ENCODE data around the gene DAB2IP. TPM values are rescaled to one million over a fixed set of nuclear protein-coding genes. Genes with fewer than 3 reads are reported as not detected.

The DAB2IP gene
- total RNA-seq, 1 donor from 2014 or later, result 104 TPM

GRCh38 chr9:121771418-121771817 lies 120.0 kb downstream of the DAB2IP start:
- TF ChIP-seq CTCF (IDR thresholded peaks at IDR 0.05; ENCODE audit: unreplicated experiment), result no peak
- Mint-ChIP-seq H3K36me3 (ENCODE audit: low read depth, unreplicated experiment) (peaks cover 59% of the 10 kb centered on the region), H3K4me3 (ENCODE audit: unreplicated experiment) (no peak overlapping the region), H3K27ac (ENCODE audit: unreplicated experiment) (no peak overlapping the region), H3K27me3 (ENCODE audit: unreplicated experiment) (peaks cover 14% of the 10 kb centered on the region), H3K4me1 (ENCODE audit: unreplicated experiment) (peaks cover 7% of the 10 kb centered on the region), H3K9me3 (ENCODE audit: unreplicated experiment) (no peaks in the 10 kb centered on the region)
- no peak for DNase-seq (ENCODE audit: low spot score)

GRCh38 chr9:121771851-121772599 lies 120.6 kb downstream of the DAB2IP start:
- TF ChIP-seq CTCF (IDR thresholded peaks at IDR 0.05; ENCODE audit: unreplicated experiment), result no peak
- peaks cover 2% of the 10 kb centered on the region for H3K4me1 Mint-ChIP-seq (ENCODE audit: unreplicated experiment)
- H3K9me3 Mint-ChIP-seq (ENCODE audit: unreplicated experiment), result no peaks in the 10 kb centered on the region
- H3K27me3 Mint-ChIP-seq (ENCODE audit: unreplicated experiment), result peaks cover 13% of the 10 kb centered on the region
- peaks cover 57% of the 10 kb centered on the region for H3K36me3 Mint-ChIP-seq (ENCODE audit: low read depth, unreplicated experiment)
- DNase-seq (ENCODE audit: low spot score), result no peak
- no peak overlapping the region for H3K4me3 Mint-ChIP-seq (ENCODE audit: unreplicated experiment)
- H3K27ac Mint-ChIP-seq (ENCODE audit: unreplicated experiment), result no peak overlapping the region

GRCh38 chr9:121772600-121773285 lies 121.3 kb downstream of the DAB2IP start:
- Mint-ChIP-seq H3K27ac (ENCODE audit: unreplicated experiment) (no peak overlapping the region), H3K27me3 (ENCODE audit: unreplicated experiment) (peaks cover 8% of the 10 kb centered on the region), H3K4me3 (ENCODE audit: unreplicated experiment) (no peak overlapping the region), H3K36me3 (ENCODE audit: low read depth, unreplicated experiment) (peaks cover 57% of the 10 kb centered on the region), H3K4me1 (ENCODE audit: unreplicated experiment) (no peaks in the 10 kb centered on the region), H3K9me3 (ENCODE audit: unreplicated experiment) (no peaks in the 10 kb centered on the region)
- no peak for DNase-seq (ENCODE audit: low spot score)
- no peak for TF ChIP-seq CTCF (IDR thresholded peaks at IDR 0.05; ENCODE audit: unreplicated experiment)

- peaks cover 55% of the 10 kb centered on the region for H3K36me3 Mint-ChIP-seq (ENCODE audit: low read depth, unreplicated experiment)
- peaks cover 8% of the 10 kb centered on the region for H3K27me3 Mint-ChIP-seq (ENCODE audit: unreplicated experiment)
- H3K4me1 Mint-ChIP-seq (ENCODE audit: unreplicated experiment), result no peaks in the 10 kb centered on the region
- DNase-seq (ENCODE audit: low spot score), result no peak
- H3K4me3 Mint-ChIP-seq (ENCODE audit: unreplicated experiment), result no peak overlapping the region
- H3K9me3 Mint-ChIP-seq (ENCODE audit: unreplicated experiment), result no peaks in the 10 kb centered on the region
- no peak for TF ChIP-seq CTCF (IDR thresholded peaks at IDR 0.05; ENCODE audit: unreplicated experiment)
- no peak overlapping the region for H3K27ac Mint-ChIP-seq (ENCODE audit: unreplicated experiment)
Observed at GRCh38 chr9:121773286-121773953, 122.0 kb downstream of the DAB2IP start.

Data from endothelial cell (in vitro differentiated cells).